Renal pelvis (tissue), 4 donors: Measurements from ENCODE around the gene DUSP22. TPM values are rescaled to one million over a fixed set of nuclear protein-coding genes. Genes with fewer than 3 reads are reported as not detected.

ENCODE experiments used
- DNase-seq: peaks from one replicate; pipeline ENCODE4 v3.0.0-alpha.2; 2013
- polyA plus RNA-seq, 3 donors: library from polyadenylated mRNA; unstranded; fragments of 120-200 nt; gene quantifications; one replicate each; pipeline ENCODE4 v1.2.1, GENCODE V29; 2013; ENCODE audit not compliant: insufficient read length in 3 of 3

The DUSP22 gene
- polyA plus RNA-seq, 3 donors = 22.3 to 23.4 (median 22.6) TPM

DNA sequence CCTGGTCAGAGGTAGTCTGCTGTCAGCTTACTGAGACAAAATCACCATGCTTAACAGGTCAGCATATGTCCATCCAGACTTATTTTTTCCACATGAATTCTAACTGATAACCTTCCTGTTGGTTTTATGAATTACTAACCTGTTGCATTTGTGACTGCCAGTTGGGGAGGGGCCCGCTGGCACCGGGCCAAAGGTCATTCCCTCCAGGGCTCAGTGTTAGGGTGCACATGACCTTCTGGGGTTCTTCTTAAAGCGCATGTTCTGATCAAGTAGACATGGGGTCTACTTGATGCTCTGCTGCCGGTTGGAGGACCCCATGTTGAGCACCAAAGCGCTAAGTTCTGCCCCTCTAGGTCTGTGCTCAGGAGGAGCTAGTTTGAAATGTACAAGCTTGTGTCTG lies 15.6 kb downstream of the DUSP22 start:
- DNase-seq = no peak

DNA sequence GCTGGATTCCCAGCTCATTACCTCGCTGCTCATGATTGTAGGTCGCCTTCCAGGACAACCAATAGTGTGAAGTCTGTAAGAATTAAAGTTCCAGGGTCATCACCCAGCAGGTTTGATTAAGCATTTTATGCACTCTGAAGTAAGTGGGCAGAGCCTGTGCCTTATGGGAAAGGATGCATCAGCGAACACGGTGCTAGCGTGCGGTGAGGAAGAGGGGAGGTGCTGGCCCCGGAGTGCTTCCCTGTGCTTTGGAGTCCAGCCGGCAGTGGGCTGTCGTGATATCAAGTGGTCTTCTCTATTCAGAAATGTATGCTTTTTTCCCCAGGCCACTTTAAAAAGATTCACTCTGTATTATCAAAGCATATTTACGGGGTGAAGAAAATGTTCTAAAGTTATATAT lies 16.0 kb downstream of the DUSP22 start:
- no peak for DNase-seq

DNA sequence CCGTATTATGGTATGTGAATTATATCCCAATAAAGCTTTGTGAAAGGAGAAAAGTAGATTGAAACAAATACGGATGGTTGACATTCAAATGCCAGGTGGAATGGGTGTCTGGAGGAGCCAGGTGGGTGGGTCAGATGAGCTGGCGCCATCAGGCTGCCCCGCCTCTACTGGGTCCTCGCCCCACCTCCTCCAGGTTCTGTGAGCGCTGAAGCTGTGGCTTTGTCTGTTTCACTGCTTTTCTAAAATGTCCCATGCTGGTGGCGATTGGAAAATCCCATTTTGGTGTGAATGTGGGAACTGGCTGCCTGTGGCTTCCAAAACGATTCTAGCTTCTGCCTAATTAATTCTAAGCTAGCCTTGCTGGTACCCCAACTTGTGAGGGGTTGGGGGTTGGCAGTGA lies 16.5 kb downstream of the DUSP22 start:
- no peak for DNase-seq

DNA sequence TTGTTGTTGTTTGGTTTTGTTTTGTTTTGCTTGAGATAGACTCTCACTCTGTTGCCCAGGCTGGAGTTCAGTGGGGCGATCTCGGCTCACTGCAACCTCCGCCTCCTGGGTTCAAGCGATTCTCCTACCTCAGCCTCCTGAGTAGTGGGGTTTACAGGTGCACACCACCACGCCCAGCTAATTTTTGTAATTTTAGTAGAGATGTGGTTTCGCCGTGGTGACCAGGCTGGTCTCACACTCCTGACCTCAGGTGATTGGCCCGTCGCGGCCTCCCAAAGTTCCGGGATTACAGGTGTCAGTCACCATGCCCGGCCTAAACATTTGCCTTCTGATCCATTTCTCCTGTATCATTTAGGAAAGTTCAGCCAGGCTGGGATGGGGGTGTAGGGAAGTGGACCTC lies 17.7 kb downstream of the DUSP22 start:
- no peak for DNase-seq

DNA sequence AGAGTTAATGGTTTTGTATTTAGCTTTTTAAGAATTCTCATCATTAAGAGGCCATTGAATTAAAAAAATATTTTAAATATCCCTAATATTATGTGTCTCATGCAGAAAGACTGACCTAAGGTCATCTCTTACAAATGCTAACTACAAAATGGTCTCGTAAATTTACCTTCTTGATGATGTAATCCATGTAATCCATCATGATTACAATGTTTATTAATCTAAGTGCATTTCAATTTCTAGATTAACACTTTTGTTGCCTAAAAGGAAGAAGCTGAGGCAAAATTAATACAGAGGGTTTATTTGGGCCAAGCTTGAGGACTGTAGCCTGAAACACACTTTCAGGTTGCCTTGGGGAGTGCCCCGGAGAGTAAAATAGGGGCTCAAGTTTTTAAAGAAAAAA lies 18.4 kb downstream of the DUSP22 start:
- no peak for DNase-seq

DNA sequence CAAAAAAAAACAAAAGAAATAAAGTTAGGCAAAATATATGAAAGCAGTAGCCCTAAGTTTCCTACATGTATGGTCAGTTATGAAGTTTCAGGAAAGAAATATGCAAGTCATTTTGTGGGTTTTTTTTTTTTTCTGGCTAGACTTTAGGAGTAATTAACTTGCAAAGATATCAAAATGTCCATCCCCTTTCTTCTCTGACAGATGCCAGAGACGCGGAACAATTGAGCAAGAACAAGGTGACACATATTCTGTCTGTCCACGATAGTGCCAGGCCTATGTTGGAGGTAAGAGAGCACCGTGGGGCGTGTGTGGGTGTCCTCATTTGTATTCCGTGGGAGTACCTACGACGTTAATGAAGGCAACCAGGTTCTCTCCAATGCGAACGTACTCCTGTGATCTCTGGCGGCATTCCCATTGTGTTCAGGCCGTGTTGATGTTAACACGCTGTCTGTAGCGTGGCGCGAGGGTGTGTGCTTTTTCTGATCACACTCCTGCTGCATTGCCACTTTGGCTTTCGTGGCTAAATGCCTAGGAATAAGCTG lies 19.5 kb downstream of the DUSP22 start:
- no peak for DNase-seq

DNA sequence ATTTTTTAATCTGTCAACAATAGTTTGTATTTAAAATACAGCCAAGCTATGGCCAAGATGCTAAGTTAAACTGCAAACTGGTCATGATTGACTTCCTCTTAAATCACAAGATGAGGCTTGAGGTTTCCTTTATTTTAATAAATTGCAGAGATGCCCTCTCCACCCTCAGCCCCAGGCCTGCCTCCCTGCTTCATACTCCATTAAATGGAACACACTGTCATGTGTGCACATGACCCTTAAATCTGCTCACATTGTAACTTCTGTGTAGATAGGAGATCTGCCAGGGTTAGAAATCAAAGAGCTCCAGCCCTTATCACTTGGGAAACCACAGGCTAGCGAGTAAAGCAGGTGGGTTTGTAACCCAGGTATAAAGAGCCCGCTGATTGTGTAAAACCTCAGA lies 20.8 kb downstream of the DUSP22 start:
- no peak for DNase-seq

DNA sequence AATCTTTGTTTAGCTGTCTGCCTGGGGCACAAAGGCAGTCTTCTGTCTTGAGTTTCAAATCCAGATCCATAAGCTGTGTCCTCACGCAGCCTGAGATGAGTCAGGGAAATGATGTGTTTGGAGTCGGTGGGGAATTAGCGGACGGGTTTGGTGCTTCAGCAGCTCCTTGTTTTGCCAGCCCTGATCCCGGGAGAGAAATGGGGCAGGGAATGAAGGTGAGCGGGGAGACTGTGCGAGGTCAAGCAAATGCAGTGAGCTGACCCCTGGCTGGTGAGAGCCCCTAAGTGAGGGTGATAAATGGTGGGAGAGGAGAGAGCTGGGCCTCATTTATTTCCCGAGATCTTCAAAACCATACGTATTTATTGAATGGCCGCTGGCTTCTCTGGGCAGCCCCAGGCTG lies 21.6 kb downstream of the DUSP22 start:
- DNase-seq = no peak

DNA sequence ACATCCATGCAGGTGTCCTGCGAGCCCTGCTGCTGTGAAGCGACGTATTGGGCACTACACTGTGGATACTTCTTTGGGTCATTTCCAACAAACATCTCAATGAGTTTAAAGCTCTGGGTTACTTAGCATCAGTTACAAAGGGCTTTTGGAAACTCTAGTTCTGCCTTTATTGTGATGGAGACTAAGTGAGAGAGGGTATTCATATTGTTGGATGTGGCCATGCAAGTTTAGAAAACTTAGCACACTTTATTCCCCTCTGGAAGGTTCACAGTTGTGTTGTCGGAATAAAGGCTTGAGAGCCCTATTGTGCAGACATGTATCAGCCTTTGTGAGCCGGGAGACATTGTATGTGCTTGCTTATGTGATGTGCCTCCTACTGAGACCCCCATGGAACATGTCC lies 22.1 kb downstream of the DUSP22 start:
- DNase-seq = no peak

DNA sequence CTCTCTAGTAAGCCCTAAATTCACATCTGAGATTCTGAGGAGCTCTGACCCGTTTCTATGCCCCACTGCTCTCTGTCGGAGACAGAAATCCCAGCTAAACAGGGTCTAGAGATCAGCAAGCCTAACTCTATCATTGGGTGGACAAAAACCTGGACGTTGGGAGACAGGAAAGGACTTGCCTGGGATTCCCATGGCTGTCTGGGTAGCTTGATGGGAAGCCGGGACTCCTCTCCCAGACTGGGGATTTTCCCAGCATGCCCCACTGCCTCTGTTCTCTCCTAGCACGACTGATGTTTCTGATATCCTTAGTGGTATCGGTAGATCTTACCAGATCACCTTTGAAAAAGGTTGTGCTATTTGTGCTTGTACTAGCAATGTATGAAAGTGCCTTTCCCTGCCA lies 22.9 kb downstream of the DUSP22 start:
- no peak for DNase-seq

DNA sequence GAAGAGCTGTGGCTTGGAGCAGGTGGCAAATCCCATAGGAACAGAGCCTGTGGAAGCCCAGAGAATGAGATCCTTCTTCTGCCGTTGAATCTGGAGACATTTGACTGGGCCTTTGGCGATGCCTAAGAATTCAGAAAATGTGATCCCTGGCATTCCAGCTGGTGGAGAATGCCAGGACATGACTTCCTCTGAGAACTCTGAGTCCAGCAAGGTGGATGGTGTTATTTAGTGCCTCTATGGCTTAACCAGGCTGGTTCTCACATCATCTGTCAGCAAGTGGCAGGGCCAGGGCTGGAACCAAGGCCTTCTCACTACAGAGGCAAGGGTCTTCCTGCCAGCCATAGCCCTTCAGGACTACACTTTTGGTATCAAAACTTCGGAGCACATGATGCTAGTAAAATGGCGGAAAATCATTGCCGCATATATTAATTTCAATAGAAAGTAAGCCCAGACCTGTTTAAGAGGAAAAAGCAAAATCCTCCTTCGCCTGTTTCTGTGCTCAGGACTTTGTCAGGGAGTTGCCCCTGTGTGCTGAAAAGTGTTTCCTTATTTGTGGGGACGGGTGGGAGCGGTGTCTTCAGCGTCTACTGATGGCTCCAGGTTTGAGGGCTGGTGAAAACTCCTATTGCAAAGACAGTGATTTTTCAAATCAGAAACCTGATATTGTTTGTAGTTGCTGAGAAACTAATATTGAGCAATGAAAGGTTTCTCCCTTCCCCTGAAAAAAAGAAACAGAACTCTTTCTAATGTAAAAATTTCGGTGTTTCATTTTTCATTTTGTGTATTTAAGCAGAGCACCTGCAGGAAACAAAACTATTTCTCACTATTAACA lies 23.9 kb downstream of the DUSP22 start:
- DNase-seq = no peak

DNA sequence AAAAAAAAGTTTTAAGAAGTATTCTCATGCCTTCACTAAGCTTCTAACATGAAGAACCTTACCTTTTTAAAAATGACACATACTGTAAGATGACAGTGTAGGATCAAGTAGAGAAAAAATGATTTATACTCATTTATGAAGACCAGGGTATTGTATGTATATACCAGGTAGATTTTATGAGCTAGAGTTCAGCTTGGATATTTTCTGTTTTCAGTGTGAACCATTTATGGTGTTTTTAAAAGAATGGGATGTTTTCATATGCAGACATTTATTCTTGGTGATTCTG lies 24.4 kb downstream of the DUSP22 start:
- DNase-seq = no peak

DNA sequence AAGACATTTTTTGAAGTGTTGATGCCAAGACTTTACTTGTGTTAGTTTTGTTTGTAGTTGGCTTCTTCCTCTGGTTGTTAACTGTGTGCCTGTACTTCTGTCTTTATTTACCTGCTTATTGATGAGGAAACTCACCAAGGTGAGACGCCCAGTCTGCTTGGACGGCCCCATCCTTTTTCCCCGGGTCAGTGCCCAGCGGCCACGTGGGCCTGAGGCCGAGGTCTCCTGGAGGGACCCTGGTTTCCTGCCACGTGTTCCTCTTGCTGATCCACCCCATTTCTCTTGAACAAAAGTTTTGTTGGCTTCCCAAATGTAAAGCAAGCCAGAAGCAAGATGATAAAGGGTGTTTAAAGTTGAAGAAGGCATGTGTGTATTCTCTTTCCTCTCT lies 24.8 kb downstream of the DUSP22 start:
- no peak for DNase-seq

DNA sequence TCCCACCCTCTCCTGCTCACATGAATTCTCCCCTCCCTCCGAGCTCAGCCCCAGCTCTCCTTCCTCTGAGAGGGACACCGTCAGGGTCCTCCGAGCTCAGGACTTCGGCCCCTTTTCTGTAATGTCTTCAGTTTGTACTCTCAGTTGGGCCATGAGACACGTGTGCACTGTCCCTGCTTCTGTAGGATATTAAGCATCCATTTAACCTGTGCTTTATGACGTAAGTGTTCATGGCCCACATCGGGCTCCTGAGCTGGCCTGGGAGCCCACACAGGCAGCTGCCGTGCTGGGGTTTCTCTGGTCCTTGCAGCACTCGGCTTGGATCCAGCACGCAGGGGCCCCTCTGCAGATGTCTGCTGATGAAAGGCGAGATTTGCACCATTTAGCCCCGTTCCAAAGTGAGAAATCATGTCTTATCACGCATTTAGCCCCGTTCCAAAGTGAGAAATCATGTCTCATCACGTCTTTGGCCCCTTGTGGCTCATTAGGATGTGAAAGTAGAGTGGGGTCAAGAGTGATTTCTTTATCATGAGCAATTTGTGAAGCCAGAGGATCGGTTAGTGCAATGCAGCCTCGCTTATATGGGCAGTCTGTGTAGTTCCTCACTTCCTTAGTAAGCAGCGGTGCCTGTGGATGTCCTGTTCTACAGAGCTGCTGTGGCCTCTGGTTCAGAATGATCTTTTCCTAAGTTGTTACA lies 25.3 kb downstream of the DUSP22 start:
- DNase-seq = no peak

DNA sequence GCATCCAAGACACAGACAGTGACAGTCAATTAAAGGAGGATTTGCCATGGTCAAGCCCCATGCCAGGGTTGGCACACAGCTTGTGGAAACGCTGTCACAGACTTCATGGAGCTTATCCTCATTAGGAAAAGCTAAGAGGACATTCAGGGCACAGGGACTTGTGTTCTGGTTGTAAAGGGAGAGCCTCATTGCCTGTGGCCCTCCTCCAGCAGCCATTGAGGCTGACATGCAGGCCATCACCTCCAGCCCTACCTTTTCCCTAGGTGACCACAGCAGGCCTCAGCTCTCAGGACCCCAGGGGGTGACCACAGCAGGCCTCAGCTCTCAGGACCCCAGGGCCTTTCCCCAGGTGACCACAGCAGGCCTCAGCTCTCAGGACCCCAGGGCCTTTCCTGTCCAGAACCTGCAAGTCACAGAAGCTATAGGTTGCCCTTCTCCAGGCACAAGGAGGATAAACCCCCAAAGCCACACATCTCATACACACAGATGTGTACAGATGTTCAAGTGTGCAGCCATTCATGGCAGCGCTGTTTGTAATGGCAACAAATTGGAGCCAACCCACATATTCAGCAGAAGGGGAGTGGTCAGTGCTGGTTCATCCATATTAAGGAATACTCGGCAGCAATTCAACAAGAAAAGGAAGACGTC lies 26.1 kb downstream of the DUSP22 start:
- DNase-seq = no peak

DNA sequence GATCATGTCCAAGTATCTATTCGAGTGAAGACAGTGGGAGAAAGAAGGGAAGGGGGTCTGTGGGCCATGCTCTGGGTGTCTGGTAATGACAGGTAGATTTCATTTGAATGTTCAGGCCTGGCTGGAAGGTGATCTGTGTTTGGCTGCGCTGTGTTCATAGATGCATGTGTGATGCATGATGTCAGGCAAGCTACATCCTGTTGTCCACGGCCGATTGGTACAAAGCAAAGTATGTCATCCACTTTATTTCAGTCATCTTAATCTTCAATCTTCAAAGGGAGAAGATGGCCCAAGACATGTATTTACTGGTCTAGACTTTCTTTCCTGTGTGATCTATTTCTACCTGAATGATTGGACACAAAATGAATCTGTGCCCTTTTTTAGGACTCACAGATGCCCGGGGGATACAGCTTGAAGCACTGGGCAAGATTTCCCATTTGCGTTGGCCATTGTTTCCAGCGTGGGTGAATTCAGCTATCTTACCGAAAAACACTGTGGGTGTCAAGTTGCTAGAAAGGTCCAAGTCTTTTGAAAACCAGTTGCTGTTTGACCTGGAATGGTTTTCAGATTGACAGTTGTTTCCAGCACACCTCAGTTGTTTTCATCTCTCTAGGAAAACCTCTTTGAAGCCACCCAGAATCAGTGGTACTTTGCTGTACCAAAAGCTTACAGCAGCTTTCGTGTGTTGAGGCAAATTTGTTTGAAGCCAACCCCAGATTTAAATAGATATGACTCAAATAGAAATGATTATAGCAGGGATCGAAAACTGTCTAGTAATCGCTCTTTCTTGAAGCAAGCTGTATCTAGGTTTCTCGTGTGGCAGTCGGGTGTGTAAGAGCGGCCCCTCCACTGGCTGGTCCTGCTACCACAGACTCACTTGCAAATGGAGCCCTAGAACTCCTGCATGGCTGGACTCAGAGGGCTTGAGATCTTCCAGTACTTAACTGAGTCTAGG lies 27.2 kb downstream of the DUSP22 start:
- DNase-seq = no peak

DNA sequence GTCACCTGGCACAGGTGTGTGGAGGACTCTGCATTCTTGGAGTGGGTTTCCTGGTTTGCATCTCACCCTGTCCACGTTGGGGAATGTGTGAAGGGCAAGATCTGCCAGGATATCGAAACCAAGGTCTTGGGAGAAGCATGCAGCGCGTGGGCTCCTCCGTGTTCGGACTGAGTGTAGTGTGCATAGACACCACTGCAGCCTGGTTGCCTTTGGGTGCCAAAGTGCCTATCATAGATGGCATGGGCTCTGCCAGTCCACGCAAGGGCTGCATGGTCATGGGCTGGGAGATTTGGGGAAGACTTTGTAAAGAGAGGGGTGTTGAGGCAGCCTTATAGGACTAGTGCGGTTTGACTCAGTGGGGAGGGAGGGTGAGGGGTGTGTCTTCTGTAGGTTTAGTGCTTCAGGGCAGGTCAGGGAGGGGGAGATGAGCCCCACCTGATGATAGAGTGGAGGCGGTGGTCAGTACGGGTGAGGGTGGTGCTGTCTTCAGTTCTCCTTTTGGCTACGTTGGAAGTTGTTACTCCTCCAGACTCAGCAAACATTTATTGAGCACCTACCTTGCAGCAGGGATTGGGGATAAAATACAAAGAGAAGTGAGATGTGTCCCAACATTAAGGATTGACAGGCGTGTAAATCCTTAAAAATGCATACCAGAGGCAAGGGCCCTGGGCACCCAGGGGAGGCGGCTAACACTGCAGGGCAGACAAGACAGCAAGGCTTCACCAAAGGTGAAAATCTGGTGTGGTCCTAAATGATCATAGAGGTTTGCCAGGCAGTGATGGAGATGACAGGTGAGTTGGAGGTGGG lies 28.3 kb downstream of the DUSP22 start:
- no peak for DNase-seq

DNA sequence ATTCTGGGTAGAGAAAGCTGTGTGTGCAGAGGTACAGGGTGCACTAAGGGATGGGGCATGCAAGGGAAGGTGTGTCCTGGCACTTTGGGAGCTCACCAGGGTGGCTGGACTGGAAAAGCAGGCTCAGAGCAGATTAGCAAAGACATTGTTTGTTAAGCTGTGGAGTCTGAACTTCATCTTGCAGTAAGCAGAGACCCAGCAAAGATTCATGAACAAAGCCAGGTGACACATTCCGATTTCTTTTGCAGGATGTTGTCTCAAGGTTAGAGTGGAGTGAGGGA lies 28.8 kb downstream of the DUSP22 start:
- DNase-seq = no peak

DNA sequence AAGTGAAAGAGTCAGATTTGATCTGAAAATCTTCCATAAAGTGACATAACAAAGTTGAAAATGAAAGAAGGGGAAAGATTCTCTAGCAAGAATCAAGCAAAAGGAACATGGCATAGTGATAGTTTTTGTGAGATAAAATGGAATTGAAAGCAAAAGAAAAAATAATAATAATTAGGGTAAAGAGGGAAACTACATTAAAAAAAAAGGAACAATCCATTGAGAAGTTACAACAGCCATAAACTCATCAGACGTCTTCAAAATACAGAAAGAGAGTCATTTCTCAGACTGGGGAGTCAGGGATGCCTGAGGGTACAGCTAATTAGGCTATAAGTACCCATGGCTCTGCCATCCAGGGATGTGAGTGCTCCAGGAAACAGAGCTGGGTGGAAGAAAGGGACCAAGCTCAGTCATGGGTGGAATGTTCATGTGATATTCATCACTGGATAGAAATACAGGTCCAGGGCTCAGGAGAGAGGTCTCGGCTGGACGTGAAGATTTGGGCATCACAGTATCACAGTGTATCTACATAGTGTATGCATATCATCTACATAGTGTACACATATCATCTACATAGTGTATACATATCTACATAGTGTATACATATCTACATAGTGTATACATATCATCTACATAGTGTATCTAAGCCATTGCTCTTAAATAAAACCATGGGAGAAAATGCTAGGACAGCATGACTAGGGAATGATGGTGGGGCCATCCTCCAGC lies 29.4 kb downstream of the DUSP22 start:
- DNase-seq = no peak

DNA sequence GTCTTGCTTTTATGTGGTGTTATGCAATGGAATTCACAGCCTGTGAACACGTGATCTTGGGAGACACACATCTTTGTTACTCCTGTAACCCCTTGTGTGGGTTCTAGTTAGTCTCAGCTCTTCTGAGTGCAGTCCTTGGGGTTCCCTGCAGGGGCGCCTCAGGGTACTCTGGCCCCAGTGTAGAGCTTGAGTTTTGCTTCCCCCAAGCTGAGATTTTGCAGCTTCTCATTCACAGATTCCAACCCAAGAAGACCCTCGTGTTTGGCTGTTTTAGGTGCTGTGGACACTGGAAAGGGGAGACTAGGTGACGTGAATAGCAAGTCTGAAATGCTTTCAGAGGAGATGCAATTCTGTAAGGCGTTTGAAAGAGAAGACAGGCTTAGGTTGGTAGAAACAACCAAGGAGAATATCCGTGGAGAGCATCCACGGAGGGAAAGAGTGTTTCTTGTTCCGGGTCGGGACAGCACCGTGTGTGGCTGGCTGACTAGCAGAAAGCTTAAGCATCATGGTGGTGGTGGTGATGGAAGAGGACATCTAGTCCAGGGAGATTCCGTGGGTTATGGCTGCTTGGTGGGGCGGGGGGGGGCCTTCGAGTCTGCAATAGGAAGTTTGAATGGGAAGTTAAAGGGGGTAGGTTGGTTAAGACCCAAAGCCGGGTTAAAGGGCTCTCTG lies 30.1 kb downstream of the DUSP22 start:
- no peak for DNase-seq
